Esophagus (tissue), 2 donors: ENCODE data around the gene MRPS2. TPM values are rescaled to one million over a fixed set of nuclear protein-coding genes. Genes with fewer than 3 reads are reported as not detected.
"Not testable (repeated sequence)": the region's sequence is repeated elsewhere in the genome, so short reads cannot be mapped to it uniquely, and the experiment has no call there.

ENCODE experiments used
- H3K27ac ChIP-seq, 2 donors: one replicate each; pipeline ENCODE4 v1.5.1; 2013; ENCODE audit warnings: low read depth in 2 of 2, mild to moderate bottlenecking in 2 of 2, inconsistent platforms in 1 of 2, low read length in 1 of 2, moderate library complexity in 1 of 2
- H3K27me3 ChIP-seq, 2 donors: one replicate each; pipeline ENCODE4 v1.6.1; 2013; ENCODE audit warnings: low read length in 2 of 2, control low read depth in 1 of 2, mild to moderate bottlenecking in 1 of 2; ENCODE audit not compliant: insufficient read depth in 2 of 2, control insufficient read depth in 1 of 2
- H3K36me3 ChIP-seq, 2 donors: one replicate each; pipeline ENCODE4 v1.6.1; 2013; ENCODE audit warnings: low read length in 1 of 2; ENCODE audit not compliant: control insufficient read depth in 2 of 2, insufficient read depth in 2 of 2
- H3K4me1 ChIP-seq, 2 donors: one replicate each; pipeline ENCODE4 v1.6.1; 2013; ENCODE audit warnings: low read length in 1 of 2; ENCODE audit not compliant: control insufficient read depth in 2 of 2, insufficient read depth in 2 of 2
- H3K4me3 ChIP-seq, 2 donors: one replicate each; pipeline ENCODE4 v1.5.1; 2013; ENCODE audit warnings: low read length in 2 of 2, mild to moderate bottlenecking in 2 of 2, low read depth in 1 of 2, moderate library complexity in 1 of 2
- H3K9me3 ChIP-seq, 2 donors: one replicate each; pipeline ENCODE4 v1.6.1; 2013; ENCODE audit warnings: mild to moderate bottlenecking in 2 of 2, low read depth in 1 of 2, low read length in 1 of 2, moderate library complexity in 1 of 2; ENCODE audit not compliant: control insufficient read depth in 2 of 2, insufficient read depth in 1 of 2
- WGBS, 2 donors: extraction: QIAGEN DNeasy Blood & Tissue Kit; methylation state at CpG; one replicate each; pipeline ENCODE4 v1.1.7; 2013; 5-methylcytosine and 5-hydroxymethylcytosine counted together
- polyA plus RNA-seq, 2 donors: library from polyadenylated mRNA; stranded (reverse); fragments of 200-250 nt; gene quantifications; one replicate each; pipeline ENCODE4 v1.2.3, GENCODE V29; 2013
- donor health status: healthy with polysubstance abuse.
- donor health status: Bipolar disorder and iron deficiency.

MRPS2 gene
- polyA plus RNA-seq, 2 donors, result 19.3 to 40.8 TPM

GRCh38 chr9:135543262-135543894 lies 42.9 kb downstream of the MRPS2 start:
- not testable (repeated sequence) for H3K9me3 ChIP-seq, H3K4me1 ChIP-seq, H3K4me3 ChIP-seq, H3K27me3 ChIP-seq, H3K36me3 ChIP-seq, H3K27ac ChIP-seq
- WGBS, 2 donors, result 56% methylated on average over 8 of the region's 8 CpGs

- 72 to 80% methylated on average over 18 of the region's 18 CpGs for WGBS, 2 donors
- H3K4me1 ChIP-seq, result no peaks in the 10 kb centered on the region
- no peak overlapping the region for H3K4me3 ChIP-seq
- no peaks in the 10 kb centered on the region for H3K36me3 ChIP-seq
- H3K27me3 ChIP-seq, result no peaks in the 10 kb centered on the region
- H3K27ac ChIP-seq, result no peak overlapping the region
- no peaks in the 10 kb centered on the region for H3K9me3 ChIP-seq
These were observed 44.6 kb downstream of the MRPS2 start for GRCh38 chr9:135544981-135545635.

GRCh38 chr9:135545646-135546176 lies 45.2 kb downstream of the MRPS2 start, which contains the start of gene OBP2A:
OBP2A (plus strand) TSS chr9:135546126; CDS start chr9:135546181, 55 bp downstream.
- not testable (repeated sequence) for H3K4me3 ChIP-seq, H3K36me3 ChIP-seq, H3K9me3 ChIP-seq, H3K27me3 ChIP-seq, H3K27ac ChIP-seq, H3K4me1 ChIP-seq
- WGBS, 2 donors, result 68% methylated on average over 13 to 14 of the region's 19 CpGs

- not testable (repeated sequence) for H3K4me1 ChIP-seq, H3K27ac ChIP-seq, H3K36me3 ChIP-seq, H3K9me3 ChIP-seq, H3K4me3 ChIP-seq, H3K27me3 ChIP-seq
- 77 to 80% methylated on average over 18 to 20 of the region's 21 CpGs for WGBS, 2 donors
These were observed 46.5 kb downstream of the MRPS2 start for GRCh38 chr9:135546792-135547617.

- 75 to 76% methylated on average over 28 of the region's 28 CpGs for WGBS, 2 donors
- Histone ChIP-seq H3K9me3 (no peaks in the 10 kb centered on the region), H3K4me1 (no peaks in the 10 kb centered on the region)
These were observed 47.6 kb downstream of the MRPS2 start for GRCh38 chr9:135547756-135548736.

GRCh38 chr9:135549478-135550343 lies 49.2 kb downstream of the MRPS2 start:
- not testable (repeated sequence) for H3K4me1 ChIP-seq, H3K36me3 ChIP-seq, H3K9me3 ChIP-seq, H3K4me3 ChIP-seq, H3K27ac ChIP-seq, H3K27me3 ChIP-seq
- WGBS, 2 donors, result 77 to 83% methylated on average over 27 to 28 of the region's 28 CpGs

More at GRCh38 chr9:135547756-135548736, 47.6 kb downstream of the MRPS2 start:
- no peaks in the 10 kb centered on the region for H3K36me3 ChIP-seq
- H3K27me3 ChIP-seq, result no peaks in the 10 kb centered on the region
- H3K27ac ChIP-seq, result no peak overlapping the region
- H3K4me3 ChIP-seq, result no peak overlapping the region

GRCh38 chr9:135550344-135550918 lies 49.9 kb downstream of the MRPS2 start:
- 56 to 59% methylated on average over 17 of the region's 17 CpGs for WGBS, 2 donors
- no peak overlapping the region for H3K4me3 ChIP-seq
- no peaks in the 10 kb centered on the region for H3K4me1 ChIP-seq
- H3K27ac ChIP-seq, result no peak overlapping the region
- H3K27me3 ChIP-seq, result no peaks in the 10 kb centered on the region
- H3K36me3 ChIP-seq, result no peaks in the 10 kb centered on the region
- no peaks in the 10 kb centered on the region for H3K9me3 ChIP-seq

GRCh38 chr9:135551031-135551430 lies 50.5 kb downstream of the MRPS2 start:
- Histone ChIP-seq H3K9me3 (no peaks in the 10 kb centered on the region), H3K36me3 (no peaks in the 10 kb centered on the region), H3K4me3 (no peak overlapping the region), H3K27me3 (no peaks in the 10 kb centered on the region), H3K4me1 (no peaks in the 10 kb centered on the region), H3K27ac (no peak overlapping the region)
- WGBS, 2 donors, result 49 to 50% methylated on average over 14 of the region's 14 CpGs
